Stimulated activated CD4-positive, alpha-beta T cell treated with anti-CD3 and anti-CD28 coated beads, TNF-alpha, amount 100 ng/mL, for 24 hours (primary cell): ENCODE measurements around the gene GJB1.
A peak's percentile ranks its signal among the peaks of the same experiment; 100 is the strongest.
"Not testable (repeated sequence)": the region's sequence is repeated elsewhere in the genome, so short reads cannot be mapped to it uniquely, and the experiment has no call there.

Experiments used
- DNase-seq, 3 experiments: peaks; one replicate each; pipeline ENCODE4 v3.0.0-alpha.2; 2020; ENCODE audit warnings: low read depth in 3 of 3

The GJB1 gene

GRCh38 chrX:71254092-71254963 is 31.3 kb downstream of the GJB1 start, which contains the start of gene ZMYM3:
Gene ZMYM3 (minus strand): TSS chrX:71254140. CDS start chrX:71253255, 885 bp downstream.
- peak; percentile 43 to 72 (median 57) for DNase-seq

- DNase-seq, result no peak
Measured at GRCh38 chrX:71256051-71256450, 33.0 kb downstream of the GJB1 start.

GRCh38 chrX:71256856-71257255 is 33.8 kb downstream of the GJB1 start:
- DNase-seq, result no peak

- DNase-seq, result not testable (repeated sequence)
Measured at GRCh38 chrX:71268624-71269023, 45.6 kb downstream of the GJB1 start.

- DNase-seq, result no peak
Measured at GRCh38 chrX:71269801-71270395, 46.9 kb downstream of the GJB1 start.

- not testable (repeated sequence) for DNase-seq
Measured at GRCh38 chrX:71272313-71272712, 49.3 kb downstream of the GJB1 start.
